Liver (tissue), 9 donors: ENCODE results near the gene ALDH5A1. TPM values are rescaled to one million over a fixed set of nuclear protein-coding genes. Genes with fewer than 3 reads are reported as not detected.

Experiments
- DNase-seq: peaks from one replicate; pipeline ENCODE4 v3.0.0-alpha.2; 2017; ENCODE audit warnings: low spot score
- H3K27ac ChIP-seq, 2 donors: one replicate each; pipeline ENCODE4 v1.7.0; 2013; ENCODE audit warnings: inconsistent platforms in 2 of 2, low read length in 2 of 2, control low read depth in 1 of 2, low read depth in 1 of 2, mild to moderate bottlenecking in 1 of 2
- H3K27me3 ChIP-seq, 4 donors: one replicate each; pipeline versions ENCODE4 v1.6.1 to v1.7.0; 2013; ENCODE audit warnings: low read length in 3 of 4, inconsistent platforms in 1 of 4, mild to moderate bottlenecking in 1 of 4, moderate library complexity in 1 of 4; ENCODE audit not compliant: control insufficient read depth in 4 of 4, insufficient read depth in 4 of 4
- H3K36me3 ChIP-seq, 4 donors: one replicate each; pipeline versions ENCODE4 v1.6.1 to v1.7.0; 2013; ENCODE audit warnings: low read length in 3 of 4, mild to moderate bottlenecking in 3 of 4, low read depth in 1 of 4, moderate library complexity in 1 of 4; ENCODE audit not compliant: control insufficient read depth in 4 of 4, insufficient read depth in 3 of 4
- H3K4me1 ChIP-seq, 4 donors: one replicate each; pipeline versions ENCODE4 v1.6.1 to v1.7.0; 2013; ENCODE audit warnings: low read length in 3 of 4, mild to moderate bottlenecking in 3 of 4, moderate library complexity in 1 of 4; ENCODE audit not compliant: control insufficient read depth in 4 of 4, insufficient read depth in 4 of 4
- H3K4me3 ChIP-seq, 3 donors: one replicate each; pipeline versions ENCODE4 v1.6.1 to v1.7.0; 2013; ENCODE audit warnings: low read length in 3 of 3, control low read depth in 1 of 3, low read depth in 1 of 3, mild to moderate bottlenecking in 1 of 3
- H3K9ac ChIP-seq, 2 donors: one replicate each; pipeline ENCODE4 v1.7.0; 2013; ENCODE audit warnings: low read length in 2 of 2, mild to moderate bottlenecking in 2 of 2, moderate library complexity in 2 of 2, control low read depth in 1 of 2, low read depth in 1 of 2
- H3K9me3 ChIP-seq, 4 donors: one replicate each; pipeline versions ENCODE4 v1.6.1 to v1.7.0; 2013; ENCODE audit warnings: low read length in 3 of 4; ENCODE audit not compliant: control insufficient read depth in 4 of 4
- CTCF ChIP-seq: fragments of 150-350 bp; IDR thresholded peaks from 2 replicates; pipeline ENCODE4 v1.5.1; 2017; ENCODE audit warnings: improper control_type of control experiment, low read depth, low read length; ENCODE audit not compliant: missing input control
- EGR1 ChIP-seq, 2 donors: IDR thresholded peaks; 2 replicates each; pipeline ENCODE4 v1.6.1; 2016 to 2018; ENCODE audit warnings: antibody characterized with exemption in 2 of 2, low read depth in 2 of 2
- FOXA1 ChIP-seq: IDR thresholded peaks from 2 replicates; pipeline ENCODE4 v1.6.1; 2016; ENCODE audit warnings: antibody characterized with exemption
- FOXA2 ChIP-seq: IDR thresholded peaks from 2 replicates; pipeline ENCODE4 v1.6.1; 2016; ENCODE audit warnings: antibody characterized with exemption
- GABPA ChIP-seq, 2 donors: IDR thresholded peaks in 1 of 2; conservative IDR thresholded peaks in 1 of 2; 2 replicates each; pipeline ENCODE4 v1.6.1; 2016; ENCODE audit warnings: antibody characterized with exemption in 2 of 2, mild to moderate bottlenecking in 1 of 2, moderate library complexity in 1 of 2
- HNF4A ChIP-seq, 2 donors: conservative IDR thresholded peaks; 2 replicates each; pipeline ENCODE4 v1.6.1; 2016; ENCODE audit warnings: antibody characterized with exemption in 2 of 2, mild to moderate bottlenecking in 2 of 2
- HNF4G ChIP-seq: IDR thresholded peaks from 2 replicates; pipeline ENCODE4 v1.6.1; 2016; ENCODE audit warnings: antibody characterized with exemption
- JUND ChIP-seq, 2 donors: IDR thresholded peaks; 2 replicates each; pipeline ENCODE4 v1.6.1; 2016; ENCODE audit warnings: antibody characterized with exemption in 2 of 2
- NR2F2 ChIP-seq: IDR thresholded peaks from 2 replicates; pipeline ENCODE4 v1.6.1; 2016; ENCODE audit warnings: antibody characterized with exemption
- RAD21 ChIP-seq, 2 donors: IDR thresholded peaks; 2 replicates each; pipeline ENCODE4 v1.6.1; 2016; ENCODE audit warnings: antibody characterized with exemption in 2 of 2, mild to moderate bottlenecking in 2 of 2
- RXRA ChIP-seq, 2 donors: IDR thresholded peaks; 2 replicates each; pipeline ENCODE4 v1.6.1; 2017 to 2018; ENCODE audit warnings: antibody characterized with exemption in 2 of 2, mild to moderate bottlenecking in 1 of 2
- SP1 ChIP-seq: IDR thresholded peaks from 2 replicates; pipeline ENCODE4 v1.6.1; 2018; ENCODE audit warnings: antibody characterized with exemption, mild to moderate bottlenecking
- TAF1 ChIP-seq: conservative IDR thresholded peaks from 2 replicates; pipeline ENCODE4 v1.6.1; 2016; ENCODE audit warnings: antibody characterized with exemption, mild to moderate bottlenecking
- YY1 ChIP-seq: IDR thresholded peaks from 2 replicates; pipeline ENCODE4 v1.6.1; 2016; ENCODE audit warnings: antibody characterized with exemption, mild to moderate bottlenecking
- ZBTB33 ChIP-seq: IDR thresholded peaks from 2 replicates; pipeline ENCODE4 v1.6.1; 2016; ENCODE audit warnings: antibody characterized with exemption
- WGBS: extraction: QIAGEN DNeasy Blood & Tissue Kit; methylation state at CpG from one replicate; pipeline ENCODE4 v1.1.7; 2013; 5-methylcytosine and 5-hydroxymethylcytosine counted together
- polyA plus RNA-seq, 2 donors: library from polyadenylated mRNA; stranded (reverse) in 1 of 2; unstranded in 1 of 2; fragments of 200-250 nt in 1 of 2; fragments of >200 nt in 1 of 2; fragmentation: Nextera tagmentation in 1 of 2; extraction: Ambion mirVana in 1 of 2; gene quantifications; one replicate each; pipeline versions ENCODE4 v1.2.1 to v1.2.3, GENCODE V29; 2013 to 2015
- total RNA-seq, 2 donors: library from RNA; depleted of rRNA; stranded (reverse); fragments of >200 nt; gene quantifications; one replicate each; pipeline ENCODE4 v1.2.3, GENCODE V29; 2014
- TF ChIP-seq, protein P1 (sequence below): IDR thresholded peaks from 2 replicates; pipeline ENCODE4 v1.6.1; 2016; ENCODE audit warnings: antibody characterized with exemption
- TF ChIP-seq, protein P2 (sequence below): IDR thresholded peaks from 2 replicates; pipeline ENCODE4 v1.6.1; 2016; ENCODE audit warnings: antibody characterized with exemption, mild to moderate bottlenecking
- TF ChIP-seq, protein P3 (sequence below): IDR thresholded peaks from 2 replicates; pipeline ENCODE4 v1.6.1; 2016; ENCODE audit warnings: antibody characterized with exemption
- donor health status: healthy.
- donor health status: healthy.
- donor health status: healthy.
- donor health status: healthy.
- donor health status: healthy.

Gene ALDH5A1
- total and polyA plus RNA-seq, 4 donors, result 18.2 to 26.8 (median 19.6) TPM

GRCh38 chr6:24504649-24505586, 10.1 kb downstream of the ALDH5A1 start:
- H3K27ac ChIP-seq, result peak overlapping the region; percentile 19 to 31
- H3K27me3 ChIP-seq, result no peaks in the 10 kb centered on the region
- no peak for DNase-seq
- WGBS, result 48% methylated on average over 14 of the region's 14 CpGs
- peaks cover 3 to 13% (median 11%) of the 10 kb centered on the region in 4 donors for H3K36me3 ChIP-seq
- TF ChIP-seq, protein P1, sequence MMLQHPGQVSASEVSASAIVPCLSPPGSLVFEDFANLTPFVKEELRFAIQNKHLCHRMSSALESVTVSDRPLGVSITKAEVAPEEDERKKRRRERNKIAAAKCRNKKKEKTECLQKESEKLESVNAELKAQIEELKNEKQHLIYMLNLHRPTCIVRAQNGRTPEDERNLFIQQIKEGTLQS, result no peak
- peak; percentile 80 for TF ChIP-seq SP1
- no peak for TF ChIP-seq NR2F2
- TF ChIP-seq, protein P2, sequence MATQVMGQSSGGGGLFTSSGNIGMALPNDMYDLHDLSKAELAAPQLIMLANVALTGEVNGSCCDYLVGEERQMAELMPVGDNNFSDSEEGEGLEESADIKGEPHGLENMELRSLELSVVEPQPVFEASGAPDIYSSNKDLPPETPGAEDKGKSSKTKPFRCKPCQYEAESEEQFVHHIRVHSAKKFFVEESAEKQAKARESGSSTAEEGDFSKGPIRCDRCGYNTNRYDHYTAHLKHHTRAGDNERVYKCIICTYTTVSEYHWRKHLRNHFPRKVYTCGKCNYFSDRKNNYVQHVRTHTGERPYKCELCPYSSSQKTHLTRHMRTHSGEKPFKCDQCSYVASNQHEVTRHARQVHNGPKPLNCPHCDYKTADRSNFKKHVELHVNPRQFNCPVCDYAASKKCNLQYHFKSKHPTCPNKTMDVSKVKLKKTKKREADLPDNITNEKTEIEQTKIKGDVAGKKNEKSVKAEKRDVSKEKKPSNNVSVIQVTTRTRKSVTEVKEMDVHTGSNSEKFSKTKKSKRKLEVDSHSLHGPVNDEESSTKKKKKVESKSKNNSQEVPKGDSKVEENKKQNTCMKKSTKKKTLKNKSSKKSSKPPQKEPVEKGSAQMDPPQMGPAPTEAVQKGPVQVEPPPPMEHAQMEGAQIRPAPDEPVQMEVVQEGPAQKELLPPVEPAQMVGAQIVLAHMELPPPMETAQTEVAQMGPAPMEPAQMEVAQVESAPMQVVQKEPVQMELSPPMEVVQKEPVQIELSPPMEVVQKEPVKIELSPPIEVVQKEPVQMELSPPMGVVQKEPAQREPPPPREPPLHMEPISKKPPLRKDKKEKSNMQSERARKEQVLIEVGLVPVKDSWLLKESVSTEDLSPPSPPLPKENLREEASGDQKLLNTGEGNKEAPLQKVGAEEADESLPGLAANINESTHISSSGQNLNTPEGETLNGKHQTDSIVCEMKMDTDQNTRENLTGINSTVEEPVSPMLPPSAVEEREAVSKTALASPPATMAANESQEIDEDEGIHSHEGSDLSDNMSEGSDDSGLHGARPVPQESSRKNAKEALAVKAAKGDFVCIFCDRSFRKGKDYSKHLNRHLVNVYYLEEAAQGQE, result peak; percentile 31
- TF ChIP-seq ZBTB33, result no peak
- peak; percentile 75 to 77 for TF ChIP-seq HNF4A (conservative IDR thresholded peaks at IDR 0.05)
- TF ChIP-seq FOXA2, result peak; percentile 37
- peak; percentile 58 for TF ChIP-seq YY1
- TF ChIP-seq CTCF, result no peak
- no peak for TF ChIP-seq FOXA1
- peak; percentile 22 to 51 for TF ChIP-seq RAD21 (IDR thresholded peaks at IDR 0.05)
- TF ChIP-seq JUND (IDR thresholded peaks at IDR 0.05), result peak in 1 of 2 donors; percentile 43
- peak; percentile 61 to 74 for TF ChIP-seq RXRA (IDR thresholded peaks at IDR 0.05)
- TF ChIP-seq, protein P3, sequence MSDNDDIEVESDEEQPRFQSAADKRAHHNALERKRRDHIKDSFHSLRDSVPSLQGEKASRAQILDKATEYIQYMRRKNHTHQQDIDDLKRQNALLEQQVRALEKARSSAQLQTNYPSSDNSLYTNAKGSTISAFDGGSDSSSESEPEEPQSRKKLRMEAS, result peak; percentile 16
- TF ChIP-seq GABPA (IDR thresholded peaks at IDR 0.05 in 1 of 2, conservative IDR thresholded peaks at IDR 0.05 in 1 of 2), result peak in 1 of 2 donors; percentile 24
- no peak for TF ChIP-seq TAF1
- no peak for TF ChIP-seq EGR1 (IDR thresholded peaks at IDR 0.05; ENCODE audit: low read depth in 2 of 2)
- no peak for TF ChIP-seq HNF4G
- peaks cover 4 to 19% (median 15%) of the 10 kb centered on the region in 4 donors for H3K4me1 ChIP-seq
- no peak overlapping the region for H3K4me3 ChIP-seq
- H3K9me3 ChIP-seq, result no peaks in the 10 kb centered on the region
- no peak overlapping the region for H3K9ac ChIP-seq
